Neural progenitor cell (in vitro differentiated cells): ENCODE results near the gene PTPRB.

Experiments
- CTCF ChIP-seq: fragments of 200-600 bp; sonication (generic); IDR thresholded peaks from 2 replicates; pipeline ENCODE4 v1.5.1; 2017; ENCODE audit warnings: antibody characterized with exemption, mild to moderate bottlenecking
- EZH2 ChIP-seq: fragments of 200-600 bp; sonication (generic); IDR thresholded peaks from 2 replicates; pipeline ENCODE4 v1.6.1; 2017; ENCODE audit warnings: antibody characterized with exemption, mild to moderate bottlenecking, moderate library complexity
- EZH2phosphoT487 ChIP-seq: fragments of 200-600 bp; sonication (generic); IDR thresholded peaks from 2 replicates; pipeline ENCODE4 v1.6.1; 2017; ENCODE audit warnings: antibody characterized with exemption

GRCh38 chr12:70543444-70543843, 93.8 kb downstream of the PTPRB start:
- no peak for TF ChIP-seq EZH2
- no peak for TF ChIP-seq CTCF
- TF ChIP-seq EZH2phosphoT487, result no peak
